NB4 (cell line): ENCODE measurements around the gene CALHM4.

Experiments
- MYC ChIP-seq: IDR thresholded peaks from 2 replicates; pipeline ENCODE4 v1.6.1; 2011; ENCODE audit warnings: low read depth, low read length
- TF ChIP-seq, protein P1 (sequence below): IDR thresholded peaks from one replicate; pipeline ENCODE4 v1.5.1; 2012; ENCODE audit warnings: low read depth, low read length

DNA sequence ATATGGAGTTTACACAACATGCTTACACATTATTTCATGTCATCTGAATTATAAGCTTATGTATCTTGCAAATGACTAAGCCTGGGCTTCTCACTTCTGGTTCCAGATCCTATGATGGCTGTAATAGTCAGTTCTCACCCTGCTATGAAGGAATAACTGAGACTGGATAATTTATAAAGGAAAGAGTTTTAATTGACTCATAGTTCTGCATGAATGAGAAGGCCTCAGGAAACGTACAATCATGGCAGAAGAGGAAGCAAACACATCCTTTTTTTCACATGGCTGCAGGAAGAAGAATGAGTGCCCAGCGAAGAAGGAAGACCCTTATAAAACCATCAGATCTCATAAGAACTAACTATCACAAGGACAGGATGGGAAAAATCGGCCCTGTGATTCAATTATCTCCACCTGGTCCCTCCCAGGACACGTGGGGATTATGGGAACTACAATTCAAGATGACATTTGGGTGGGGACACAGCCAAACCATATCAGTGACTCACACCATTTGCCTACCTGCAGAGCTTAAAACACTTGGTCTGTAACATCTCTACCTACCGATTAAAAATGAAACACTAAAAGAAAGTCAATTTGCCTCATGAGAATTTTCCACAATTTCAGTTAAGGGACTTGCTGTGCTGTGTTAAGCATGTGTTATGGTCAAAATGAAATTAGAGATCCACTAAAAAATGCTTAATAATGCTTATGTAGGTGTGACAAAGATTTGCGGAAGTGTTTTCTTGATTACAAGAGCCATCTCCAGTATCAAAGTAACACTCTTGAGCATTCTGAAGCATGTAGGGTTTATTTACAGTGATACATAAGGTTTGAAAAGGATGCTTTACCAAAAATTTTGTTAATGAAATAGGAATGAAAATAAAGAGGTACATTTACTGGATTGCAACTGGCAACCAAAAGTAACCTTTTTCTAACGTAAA is 15.5 kb downstream of the CALHM4 start:
- TF ChIP-seq, protein P1, sequence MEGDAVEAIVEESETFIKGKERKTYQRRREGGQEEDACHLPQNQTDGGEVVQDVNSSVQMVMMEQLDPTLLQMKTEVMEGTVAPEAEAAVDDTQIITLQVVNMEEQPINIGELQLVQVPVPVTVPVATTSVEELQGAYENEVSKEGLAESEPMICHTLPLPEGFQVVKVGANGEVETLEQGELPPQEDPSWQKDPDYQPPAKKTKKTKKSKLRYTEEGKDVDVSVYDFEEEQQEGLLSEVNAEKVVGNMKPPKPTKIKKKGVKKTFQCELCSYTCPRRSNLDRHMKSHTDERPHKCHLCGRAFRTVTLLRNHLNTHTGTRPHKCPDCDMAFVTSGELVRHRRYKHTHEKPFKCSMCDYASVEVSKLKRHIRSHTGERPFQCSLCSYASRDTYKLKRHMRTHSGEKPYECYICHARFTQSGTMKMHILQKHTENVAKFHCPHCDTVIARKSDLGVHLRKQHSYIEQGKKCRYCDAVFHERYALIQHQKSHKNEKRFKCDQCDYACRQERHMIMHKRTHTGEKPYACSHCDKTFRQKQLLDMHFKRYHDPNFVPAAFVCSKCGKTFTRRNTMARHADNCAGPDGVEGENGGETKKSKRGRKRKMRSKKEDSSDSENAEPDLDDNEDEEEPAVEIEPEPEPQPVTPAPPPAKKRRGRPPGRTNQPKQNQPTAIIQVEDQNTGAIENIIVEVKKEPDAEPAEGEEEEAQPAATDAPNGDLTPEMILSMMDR = no peak
- no peak for TF ChIP-seq MYC
